LNCaP clone FGC (cell line): ENCODE data around the gene LRRC8E.

Source experiments
- DNase-seq: peaks from one replicate; pipeline ENCODE4 v3.0.0-alpha.2; 2011; ENCODE audit warnings: low read depth
- H3K4me3 ChIP-seq: 2 replicates; pipeline ENCODE4 v1.5.1; 2011; ENCODE audit warnings: mild to moderate bottlenecking, low read depth, low read length, control low read depth
- TF ChIP-seq, protein P1 (sequence below): IDR thresholded peaks from 2 replicates; pipeline ENCODE4 v1.5.1; 2012; ENCODE audit warnings: mild to moderate bottlenecking; ENCODE audit not compliant: control insufficient read depth, insufficient read depth; ENCODE audit errors: extremely low read depth

Gene LRRC8E

DNA sequence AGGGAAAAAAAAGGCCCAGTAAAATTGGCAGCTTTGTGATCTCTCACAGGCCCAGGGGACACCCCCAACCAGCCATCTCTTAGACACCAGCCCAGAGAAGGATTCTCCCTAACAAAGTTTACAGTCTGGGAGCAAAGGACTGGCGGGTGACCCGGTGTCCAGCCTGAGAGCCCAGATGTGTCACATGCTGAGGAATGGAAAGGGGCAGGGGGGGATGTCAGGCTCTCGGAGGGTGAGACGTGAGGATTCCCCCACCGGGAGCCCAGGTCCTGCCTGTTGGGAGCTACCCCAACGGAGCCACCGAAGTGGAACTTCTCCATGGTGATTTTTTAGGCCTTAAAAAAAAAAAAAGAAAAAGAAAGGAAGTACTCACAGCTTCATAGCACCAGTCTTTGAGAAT, 42.5 kb downstream of the LRRC8E start:
- TF ChIP-seq, protein P1, sequence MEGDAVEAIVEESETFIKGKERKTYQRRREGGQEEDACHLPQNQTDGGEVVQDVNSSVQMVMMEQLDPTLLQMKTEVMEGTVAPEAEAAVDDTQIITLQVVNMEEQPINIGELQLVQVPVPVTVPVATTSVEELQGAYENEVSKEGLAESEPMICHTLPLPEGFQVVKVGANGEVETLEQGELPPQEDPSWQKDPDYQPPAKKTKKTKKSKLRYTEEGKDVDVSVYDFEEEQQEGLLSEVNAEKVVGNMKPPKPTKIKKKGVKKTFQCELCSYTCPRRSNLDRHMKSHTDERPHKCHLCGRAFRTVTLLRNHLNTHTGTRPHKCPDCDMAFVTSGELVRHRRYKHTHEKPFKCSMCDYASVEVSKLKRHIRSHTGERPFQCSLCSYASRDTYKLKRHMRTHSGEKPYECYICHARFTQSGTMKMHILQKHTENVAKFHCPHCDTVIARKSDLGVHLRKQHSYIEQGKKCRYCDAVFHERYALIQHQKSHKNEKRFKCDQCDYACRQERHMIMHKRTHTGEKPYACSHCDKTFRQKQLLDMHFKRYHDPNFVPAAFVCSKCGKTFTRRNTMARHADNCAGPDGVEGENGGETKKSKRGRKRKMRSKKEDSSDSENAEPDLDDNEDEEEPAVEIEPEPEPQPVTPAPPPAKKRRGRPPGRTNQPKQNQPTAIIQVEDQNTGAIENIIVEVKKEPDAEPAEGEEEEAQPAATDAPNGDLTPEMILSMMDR: no peak
- H3K4me3 ChIP-seq: no peak overlapping the region
- DNase-seq: no peak

DNA sequence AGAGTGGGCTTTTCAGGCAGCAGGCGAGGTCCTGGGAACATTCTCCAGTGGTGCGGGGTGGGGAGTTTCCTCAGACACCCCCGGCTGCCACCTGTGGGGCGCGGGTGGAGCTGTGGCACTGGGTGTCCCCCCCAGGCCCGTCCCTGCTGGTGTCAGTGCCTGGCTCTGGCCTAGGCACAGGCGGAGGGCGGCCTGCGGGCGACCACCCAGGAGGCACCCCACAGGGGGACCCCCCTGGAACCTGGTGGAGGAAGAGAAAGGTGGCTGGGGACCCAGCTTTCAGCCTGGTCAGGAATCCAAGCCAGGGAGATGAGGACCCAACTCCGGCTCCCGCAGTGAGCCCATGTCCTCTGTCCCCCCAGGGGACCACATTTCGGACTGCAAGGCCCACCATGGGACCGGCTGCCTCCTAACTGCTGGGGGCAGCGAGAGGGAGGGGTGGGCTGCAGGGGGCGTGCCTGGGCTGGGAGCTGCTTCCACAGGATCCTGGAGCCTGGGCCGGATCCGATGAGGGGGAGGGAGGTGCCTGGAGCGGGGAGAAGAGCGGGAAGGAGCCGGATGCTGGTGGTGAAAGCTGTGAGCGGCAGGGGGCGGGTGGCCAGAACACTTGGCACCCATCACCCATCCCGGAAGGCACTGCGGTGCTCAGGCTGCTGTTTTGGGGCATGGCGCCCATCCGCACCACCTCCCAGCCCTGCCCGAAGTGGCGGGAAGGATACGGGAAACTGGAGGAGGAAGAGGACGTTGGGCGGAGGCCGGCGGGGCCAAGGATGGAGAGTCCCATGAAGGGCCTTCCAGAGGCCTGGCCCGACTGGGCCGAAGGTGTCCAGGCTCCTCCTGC, 43.1 kb downstream of the LRRC8E start:
- no peak for DNase-seq
- TF ChIP-seq, protein P1: no peak
- H3K4me3 ChIP-seq: no peak overlapping the region

DNA sequence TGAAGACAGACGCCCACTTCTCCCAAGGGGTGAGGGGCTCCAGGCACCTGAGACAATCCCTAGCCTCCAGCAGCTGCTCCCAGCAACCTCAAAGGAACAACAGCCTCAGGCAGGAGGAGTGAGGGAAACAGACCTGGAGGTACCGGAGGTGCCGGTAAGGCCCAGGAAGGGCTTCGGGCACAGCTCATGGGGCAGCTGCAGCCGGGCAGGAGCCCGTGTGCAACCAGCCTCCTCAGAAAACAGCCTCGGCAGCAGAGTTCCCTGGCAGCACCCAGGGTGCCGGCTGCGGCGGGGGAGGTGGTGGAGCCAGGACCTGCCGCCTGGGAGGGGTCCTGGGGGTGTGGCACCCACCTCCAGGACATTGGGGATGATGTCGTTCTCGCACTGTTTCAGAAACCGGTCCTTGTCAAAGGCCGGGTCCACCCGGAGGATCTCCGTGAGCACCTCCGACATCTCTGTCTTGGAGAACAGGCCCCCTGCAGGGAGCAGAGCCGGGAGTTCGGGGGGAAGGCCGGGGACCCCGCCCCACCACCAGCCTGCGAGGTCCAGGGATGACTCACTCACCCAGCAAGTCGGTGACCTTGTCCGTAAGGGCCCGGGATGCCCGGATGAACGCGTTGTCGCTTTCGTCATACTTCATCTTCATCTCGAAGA, 44.1 kb downstream of the LRRC8E start:
- no peak for DNase-seq
- TF ChIP-seq, protein P1: no peak
- H3K4me3 ChIP-seq: no peak overlapping the region

DNA sequence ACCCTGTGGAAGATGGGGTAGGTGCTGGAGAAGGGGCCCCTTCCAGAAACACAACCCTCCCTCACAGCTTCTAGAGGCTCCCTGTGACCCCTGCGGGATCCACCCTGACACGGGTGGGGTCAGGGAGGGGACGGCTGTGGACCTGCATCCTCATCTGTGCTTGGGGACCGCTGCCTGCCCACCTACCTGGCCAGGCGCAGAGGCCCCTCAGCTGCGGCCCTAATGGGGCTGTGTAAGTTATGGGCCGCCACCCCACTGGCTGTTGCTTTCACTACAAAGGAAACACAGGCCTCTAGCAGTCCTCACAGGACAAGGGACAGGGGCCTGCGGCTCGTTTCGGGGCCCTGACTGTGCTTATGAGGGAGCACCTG, 44.6 kb downstream of the LRRC8E start:
- TF ChIP-seq, protein P1: no peak
- DNase-seq: no peak
- no peak overlapping the region for H3K4me3 ChIP-seq

DNA sequence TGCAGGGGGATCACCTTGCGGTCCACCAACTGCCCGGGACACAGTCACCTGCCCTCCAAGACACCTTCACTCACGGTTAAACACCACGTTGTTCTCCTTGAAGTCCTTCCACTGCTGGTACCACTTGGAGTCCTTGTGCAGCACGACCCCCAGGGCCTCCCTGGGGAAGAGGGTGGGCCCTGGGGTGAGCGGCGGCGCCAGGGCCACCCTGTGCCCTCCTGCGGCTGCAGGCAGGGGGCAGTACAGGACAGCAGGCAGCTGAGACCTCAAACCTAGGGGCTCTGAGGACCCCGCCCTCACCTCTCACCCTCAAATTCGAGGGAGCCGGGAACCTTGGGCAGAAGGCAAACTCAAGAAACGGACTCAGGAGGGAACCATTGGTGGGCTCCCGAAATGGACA, 45.1 kb downstream of the LRRC8E start:
- H3K4me3 ChIP-seq: no peak overlapping the region
- TF ChIP-seq, protein P1: peak; percentile 20; the same call in 1 of the 2 replicates
- DNase-seq: no peak

DNA sequence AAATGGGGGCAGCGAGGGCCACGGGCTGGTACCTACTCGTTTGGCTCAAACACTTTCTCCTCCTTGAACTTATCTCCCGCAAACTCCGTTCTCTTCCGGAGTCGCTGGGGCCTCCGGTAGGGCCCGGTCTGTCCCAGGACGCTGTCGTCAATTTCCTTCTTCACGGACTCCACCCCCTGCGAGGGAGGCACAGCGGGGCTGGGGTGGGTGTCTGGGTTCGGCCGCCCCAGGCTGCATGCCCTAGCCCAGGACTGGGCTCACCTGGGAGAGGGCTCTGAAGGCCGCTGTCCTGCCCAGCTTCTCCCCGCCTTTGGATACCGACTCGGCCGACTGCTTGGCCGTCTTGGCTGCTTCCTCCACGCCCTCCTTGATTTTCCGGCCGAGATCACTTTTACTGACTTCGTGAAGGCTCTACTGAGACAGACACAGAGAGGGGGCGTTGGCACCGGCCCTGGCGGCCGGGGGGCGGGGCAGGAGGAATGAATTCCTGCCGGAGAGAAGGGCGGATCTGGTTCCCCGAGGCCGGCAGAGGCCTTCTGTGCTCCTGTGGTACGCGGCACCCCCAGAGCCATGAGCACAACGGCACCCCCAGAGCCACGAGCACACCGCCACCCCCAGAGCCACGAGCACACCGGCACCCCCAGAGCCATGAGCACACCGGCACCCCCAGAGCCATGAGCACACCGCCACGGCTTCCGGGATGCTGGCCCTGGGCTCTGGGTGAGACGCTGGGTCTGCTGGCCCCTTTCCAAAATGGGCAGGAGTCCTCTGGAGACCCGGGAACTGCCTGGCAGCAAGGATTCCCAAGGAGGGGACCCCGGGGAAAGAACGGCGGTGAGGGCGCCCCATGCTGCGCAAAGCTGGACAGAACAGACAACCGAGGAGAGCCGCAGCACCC, 45.8 kb downstream of the LRRC8E start:
- DNase-seq: no peak
- no peak overlapping the region for H3K4me3 ChIP-seq
- TF ChIP-seq, protein P1: no peak
